Lower lobe of right lung (tissue), 2 donors: Measurements from ENCODE around the gene MSS51. TPM values are rescaled to one million over a fixed set of nuclear protein-coding genes. Genes with fewer than 3 reads are reported as not detected.

Source experiments
- ATAC-seq, 2 donors: fragments of 200-7000 bp; cut with Tn5 transposase; one replicate each; pipeline ENCODE4 v1.9.1; 2020 to 2022; ENCODE audit warnings: mild to moderate bottlenecking in 2 of 2, moderate library complexity in 2 of 2
- DNase-seq: peaks from one replicate; pipeline ENCODE4 v3.0.0-alpha.2; 2020
- H3K27ac ChIP-seq: fragments of 200-600 bp; one replicate; pipeline ENCODE4 v1.8.0; 2022
- H3K27me3 ChIP-seq: fragments of 200-600 bp; one replicate; pipeline ENCODE4 v1.8.0; 2022; ENCODE audit warnings: low read depth
- H3K36me3 ChIP-seq: fragments of 200-600 bp; one replicate; pipeline ENCODE4 v1.8.0; 2022; ENCODE audit warnings: mild to moderate bottlenecking
- H3K4me1 ChIP-seq: fragments of 200-600 bp; one replicate; pipeline ENCODE4 v1.8.0; 2022
- H3K4me3 ChIP-seq: fragments of 200-600 bp; one replicate; pipeline ENCODE4 v1.8.0; 2022; ENCODE audit warnings: mild to moderate bottlenecking
- H3K9me3 ChIP-seq: fragments of 200-600 bp; one replicate; pipeline ENCODE4 v1.8.0; 2022
- intact Hi-C: fragments of 100-400 bp; cut with DNase I; formaldehyde crosslinking; loops from one replicate; pipeline ENCODE4 v1.11.0; 2022
- total RNA-seq: library from RNA; stranded (reverse); fragmentation: NEBNext Ultra II Directional; extraction: Animal tissue kit (Norgen Biotek cat#: 25700); gene quantifications from one replicate; pipeline ENCODE4 v1.2.1, GENCODE V29; 2021
- TF ChIP-seq, protein P1 (sequence below): fragments of 200-600 bp; IDR thresholded peaks from one replicate; pipeline ENCODE4 v1.8.0; 2022; ENCODE audit warnings: antibody characterized with exemption, mild to moderate bottlenecking
- donor health status: DM: no; HTN: yes; CAD: no; lungs with severe emphysema.

MSS51 gene
- total RNA-seq, 1 donor from 2014 or later: 2.7 TPM

DNA sequence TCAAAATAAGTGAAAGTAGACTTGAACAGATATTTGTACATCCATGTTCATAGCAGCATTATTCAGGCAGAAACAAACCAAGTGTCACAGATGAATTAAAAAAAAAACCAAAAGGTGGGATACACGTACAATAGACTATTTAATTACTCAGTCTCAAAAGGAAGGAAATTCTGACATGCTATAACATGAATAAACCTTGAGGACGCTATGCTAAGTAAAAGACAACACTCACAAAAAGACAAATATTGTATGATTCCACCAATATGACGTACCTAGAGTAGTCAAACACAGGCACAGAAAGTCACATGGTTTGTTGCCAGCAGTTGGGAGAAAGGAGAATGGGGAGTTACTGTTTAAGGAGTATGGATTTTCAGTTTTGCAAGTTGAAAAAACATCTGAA, 56.7 kb downstream of the MSS51 start:
- H3K9me3 ChIP-seq: no peaks in the 10 kb centered on the region
- DNase-seq: no peak
- TF ChIP-seq, protein P1, sequence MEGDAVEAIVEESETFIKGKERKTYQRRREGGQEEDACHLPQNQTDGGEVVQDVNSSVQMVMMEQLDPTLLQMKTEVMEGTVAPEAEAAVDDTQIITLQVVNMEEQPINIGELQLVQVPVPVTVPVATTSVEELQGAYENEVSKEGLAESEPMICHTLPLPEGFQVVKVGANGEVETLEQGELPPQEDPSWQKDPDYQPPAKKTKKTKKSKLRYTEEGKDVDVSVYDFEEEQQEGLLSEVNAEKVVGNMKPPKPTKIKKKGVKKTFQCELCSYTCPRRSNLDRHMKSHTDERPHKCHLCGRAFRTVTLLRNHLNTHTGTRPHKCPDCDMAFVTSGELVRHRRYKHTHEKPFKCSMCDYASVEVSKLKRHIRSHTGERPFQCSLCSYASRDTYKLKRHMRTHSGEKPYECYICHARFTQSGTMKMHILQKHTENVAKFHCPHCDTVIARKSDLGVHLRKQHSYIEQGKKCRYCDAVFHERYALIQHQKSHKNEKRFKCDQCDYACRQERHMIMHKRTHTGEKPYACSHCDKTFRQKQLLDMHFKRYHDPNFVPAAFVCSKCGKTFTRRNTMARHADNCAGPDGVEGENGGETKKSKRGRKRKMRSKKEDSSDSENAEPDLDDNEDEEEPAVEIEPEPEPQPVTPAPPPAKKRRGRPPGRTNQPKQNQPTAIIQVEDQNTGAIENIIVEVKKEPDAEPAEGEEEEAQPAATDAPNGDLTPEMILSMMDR: no peak
- H3K4me3 ChIP-seq: no peak overlapping the region
- no peak overlapping the region for H3K27ac ChIP-seq
- no peaks in the 10 kb centered on the region for H3K27me3 ChIP-seq
- H3K36me3 ChIP-seq: peaks cover 98% of the 10 kb centered on the region
- H3K4me1 ChIP-seq: no peaks in the 10 kb centered on the region
- intact Hi-C loops: no loop called here
- no peak for ATAC-seq

Other genes starting within 250 kb of the MSS51 start
- 13.9 TPM for gene DNAJC9, start 186.3 kb downstream of the MSS51 start, total RNA-seq
- 55.9 TPM for gene MRPS16, start 180.9 kb downstream of the MSS51 start, total RNA-seq
- gene CFAP70, start 74.7 kb downstream of the MSS51 start, total RNA-seq: 11.3 TPM
- gene ANXA7, start 19.5 kb downstream of the MSS51 start, total RNA-seq: 93.5 TPM
- 41.3 TPM for gene PPP3CB, start 62.5 kb upstream of the MSS51 start, total RNA-seq
- gene USP54, start 157.8 kb upstream of the MSS51 start, total RNA-seq: 97.4 TPM
- gene MYOZ1, start 207.9 kb upstream of the MSS51 start, total RNA-seq: 2.9 TPM
- 0.32 TPM for gene SYNPO2L, start 222.5 kb upstream of the MSS51 start, total RNA-seq